HG02981 (cell line): Measurements from ENCODE around the gene ARHGAP4.

Source experiments
- ATAC-seq: cut with Tn5 transposase; IDR thresholded peaks from one replicate; pipeline ENCODE4 v1.9.1; 2021; ENCODE audit warnings: mild to moderate bottlenecking, moderate library complexity; ENCODE audit not compliant: unreplicated experiment

Gene ARHGAP4

DNA sequence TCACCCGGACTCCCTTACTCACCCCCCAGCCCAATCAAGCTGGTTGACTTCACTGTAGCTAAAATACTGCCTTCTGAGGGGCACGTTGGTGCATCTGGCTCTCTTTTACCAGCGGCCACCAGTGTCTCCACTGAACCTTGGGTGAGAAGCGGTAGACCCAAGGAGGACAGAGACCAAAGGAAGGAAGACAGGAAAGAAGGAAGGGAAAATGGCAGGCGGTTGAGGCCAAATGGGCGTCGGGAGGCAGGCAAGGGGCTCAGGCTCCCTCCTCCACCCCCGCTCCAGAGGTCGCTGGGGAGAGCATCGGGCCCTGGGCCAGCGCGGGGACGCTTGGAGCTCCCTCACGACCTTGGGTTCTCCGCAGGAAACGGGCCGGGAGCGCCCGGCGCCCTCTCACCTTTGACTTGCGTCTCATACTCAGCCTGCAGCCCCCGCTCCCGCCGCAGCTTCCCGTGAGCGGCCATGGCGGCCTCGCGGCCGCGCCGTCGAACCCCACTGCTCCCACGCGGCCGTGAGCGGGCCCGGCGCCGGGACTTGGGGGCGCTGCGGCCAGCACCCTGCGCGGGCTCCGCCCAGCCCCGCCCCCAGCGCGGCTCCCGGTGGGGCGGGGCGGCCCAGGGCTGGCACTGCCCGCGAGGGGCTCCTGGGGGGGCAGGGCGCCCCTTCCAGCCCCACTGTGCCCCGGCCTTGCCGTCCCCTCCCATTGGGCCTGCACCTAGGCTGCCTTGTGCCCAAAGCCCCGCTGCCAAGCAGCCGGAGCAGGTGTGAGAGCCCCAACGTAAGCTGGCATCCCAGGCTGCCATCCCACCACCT is at the start of gene ARHGAP4:
ARHGAP4 (minus strand) TSS at position 526 of the 813 bp plus-strand sequence; CDS start at position 464, 62 bp downstream.
- ATAC-seq, result no peak

DNA sequence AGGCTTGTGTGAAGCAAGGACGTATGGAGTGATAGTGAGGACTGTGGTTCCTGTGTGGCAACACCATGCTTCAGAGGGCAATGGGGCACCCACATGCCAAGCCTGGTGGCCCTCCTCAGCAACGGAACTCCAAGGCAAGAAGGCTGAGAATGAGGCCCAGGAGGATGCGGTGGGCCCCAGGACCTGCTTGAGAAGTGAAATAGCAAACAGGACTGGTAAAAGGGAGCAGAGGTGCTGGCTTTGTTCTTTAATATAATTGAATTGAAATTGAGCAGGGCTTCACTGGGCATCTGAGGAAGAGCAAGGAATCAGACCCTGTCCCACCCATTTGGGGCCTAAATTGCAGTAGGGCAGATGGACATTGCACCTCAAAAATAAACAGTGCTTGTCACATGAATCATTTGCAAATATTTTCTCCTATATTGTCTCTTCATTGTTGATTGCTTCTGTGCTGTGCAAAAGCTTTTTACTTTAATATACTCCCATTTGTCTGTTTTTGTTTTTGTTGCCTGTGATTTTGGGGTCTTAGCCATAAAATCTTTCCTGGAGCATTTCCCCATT is 48.7 kb upstream of the ARHGAP4 start:
- ATAC-seq, result no peak

DNA sequence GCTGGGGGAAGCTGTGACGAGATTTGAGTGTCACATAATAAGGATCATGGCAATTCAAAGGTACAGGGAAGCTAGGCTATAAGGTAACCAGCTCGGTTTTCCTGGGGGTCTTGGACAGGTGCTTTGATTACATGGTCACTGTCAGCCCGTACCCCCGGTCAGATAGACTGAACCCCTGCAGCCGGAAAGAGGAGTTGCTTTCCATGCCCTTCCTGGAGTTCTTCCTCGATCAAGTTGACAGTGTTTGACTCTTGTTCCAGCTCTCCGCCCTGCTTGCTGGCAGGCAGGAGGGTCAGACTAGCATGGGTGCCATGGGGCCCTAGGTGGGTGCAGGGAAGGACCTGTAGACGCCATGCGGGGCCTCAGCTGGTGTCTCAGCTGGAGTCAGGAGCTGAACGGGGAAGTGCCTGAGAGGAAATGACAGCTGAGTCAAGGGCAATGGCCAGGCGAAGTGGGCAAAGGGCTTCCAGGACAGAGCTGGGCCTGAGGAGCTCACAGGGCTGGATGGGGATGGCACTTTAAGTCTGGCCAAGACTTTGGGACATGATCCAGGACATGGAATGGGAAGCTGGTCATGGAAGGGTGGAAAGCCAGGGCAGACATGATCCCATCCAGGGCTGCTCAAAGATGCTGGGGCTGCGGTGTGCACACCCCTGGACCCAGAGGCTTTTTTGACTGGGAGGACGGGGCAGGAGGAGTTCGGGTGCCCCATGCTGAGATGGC is 48.1 kb upstream of the ARHGAP4 start:
- ATAC-seq, result no peak

DNA sequence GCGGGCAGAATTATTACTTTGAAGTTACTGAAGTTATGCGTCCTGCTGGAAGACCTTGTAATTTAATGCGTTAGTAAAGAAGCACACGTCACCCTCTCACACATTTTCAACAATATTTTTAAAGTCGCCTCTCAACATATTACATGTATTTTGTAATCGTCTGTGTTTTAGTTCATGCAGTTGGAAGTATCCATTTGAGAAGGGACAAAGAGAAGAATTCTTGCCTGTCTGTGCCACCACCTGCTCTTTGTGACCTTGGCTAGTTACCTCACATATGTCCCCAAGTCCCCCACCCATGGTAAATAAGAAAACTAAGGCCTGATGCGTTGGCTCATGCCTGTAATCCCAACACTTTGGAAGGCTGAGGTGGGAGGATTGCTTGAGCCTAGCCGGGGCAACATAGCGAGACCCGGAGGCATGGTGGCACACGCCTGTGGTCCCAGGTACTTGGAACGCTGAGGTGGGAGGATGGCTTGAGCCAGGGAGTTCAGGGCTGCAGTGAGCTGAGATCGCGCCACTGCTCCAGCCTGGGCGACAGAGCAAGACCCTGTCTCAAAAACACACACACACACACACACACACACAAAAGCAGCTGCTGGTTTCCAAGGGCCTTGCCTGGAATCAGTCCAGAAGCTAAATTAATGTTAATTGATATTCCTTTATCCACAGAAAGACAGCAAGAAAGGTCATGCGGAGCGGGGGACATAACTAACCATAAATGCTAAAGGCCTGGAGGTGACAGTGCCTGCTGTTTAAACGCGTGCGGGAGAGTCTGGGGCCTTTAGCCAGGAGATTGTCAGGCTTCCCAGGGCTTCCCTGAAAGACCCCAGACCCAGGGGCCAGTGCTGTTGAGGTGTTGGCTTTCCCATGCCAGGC is 47.3 kb upstream of the ARHGAP4 start:
- ATAC-seq, result no peak

DNA sequence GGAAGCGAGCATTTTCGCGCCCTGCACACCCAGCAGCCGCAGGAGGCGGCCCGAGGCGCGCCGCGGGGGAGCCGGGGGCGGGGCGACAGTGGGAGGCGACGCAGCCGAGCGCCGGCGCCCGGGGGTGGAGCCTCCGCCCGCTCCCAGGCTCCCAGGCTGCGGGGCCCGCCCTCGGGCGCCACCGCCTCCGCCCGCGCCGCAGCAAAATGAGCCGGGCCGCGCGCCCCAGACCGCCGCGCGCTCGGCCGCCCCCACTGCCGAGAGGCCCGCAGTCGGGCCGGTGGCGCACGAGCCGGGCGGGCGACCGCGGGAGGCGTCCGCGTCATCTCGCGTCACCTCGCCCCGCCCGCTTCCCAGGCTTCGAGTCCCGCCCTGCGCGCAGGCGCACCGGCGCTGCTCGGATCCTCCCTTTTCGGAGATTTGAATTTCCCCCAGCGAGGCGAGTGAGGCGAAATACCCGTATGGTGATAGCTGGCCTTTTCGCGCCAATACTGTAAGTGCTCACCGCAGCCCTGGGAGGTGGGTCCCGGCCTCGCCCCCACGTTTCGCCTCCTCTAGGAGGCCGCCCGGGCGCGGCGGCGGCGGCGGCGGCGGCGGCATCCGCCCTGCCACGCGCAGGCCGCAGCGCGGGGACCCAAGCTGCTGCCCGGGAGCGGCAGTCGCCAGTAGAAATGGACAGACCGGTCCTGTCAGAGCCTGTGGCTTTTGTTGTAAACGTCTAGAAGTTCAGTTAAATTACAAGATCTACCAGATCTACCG is 46.5 kb upstream of the ARHGAP4 start, which contains the start of gene TMEM187:
TMEM187 (plus strand) TSS at position 387 of the 759 bp plus-strand sequence. CDS start 9,309 bp downstream, outside the sequence.
- ATAC-seq, result peak; percentile 47

DNA sequence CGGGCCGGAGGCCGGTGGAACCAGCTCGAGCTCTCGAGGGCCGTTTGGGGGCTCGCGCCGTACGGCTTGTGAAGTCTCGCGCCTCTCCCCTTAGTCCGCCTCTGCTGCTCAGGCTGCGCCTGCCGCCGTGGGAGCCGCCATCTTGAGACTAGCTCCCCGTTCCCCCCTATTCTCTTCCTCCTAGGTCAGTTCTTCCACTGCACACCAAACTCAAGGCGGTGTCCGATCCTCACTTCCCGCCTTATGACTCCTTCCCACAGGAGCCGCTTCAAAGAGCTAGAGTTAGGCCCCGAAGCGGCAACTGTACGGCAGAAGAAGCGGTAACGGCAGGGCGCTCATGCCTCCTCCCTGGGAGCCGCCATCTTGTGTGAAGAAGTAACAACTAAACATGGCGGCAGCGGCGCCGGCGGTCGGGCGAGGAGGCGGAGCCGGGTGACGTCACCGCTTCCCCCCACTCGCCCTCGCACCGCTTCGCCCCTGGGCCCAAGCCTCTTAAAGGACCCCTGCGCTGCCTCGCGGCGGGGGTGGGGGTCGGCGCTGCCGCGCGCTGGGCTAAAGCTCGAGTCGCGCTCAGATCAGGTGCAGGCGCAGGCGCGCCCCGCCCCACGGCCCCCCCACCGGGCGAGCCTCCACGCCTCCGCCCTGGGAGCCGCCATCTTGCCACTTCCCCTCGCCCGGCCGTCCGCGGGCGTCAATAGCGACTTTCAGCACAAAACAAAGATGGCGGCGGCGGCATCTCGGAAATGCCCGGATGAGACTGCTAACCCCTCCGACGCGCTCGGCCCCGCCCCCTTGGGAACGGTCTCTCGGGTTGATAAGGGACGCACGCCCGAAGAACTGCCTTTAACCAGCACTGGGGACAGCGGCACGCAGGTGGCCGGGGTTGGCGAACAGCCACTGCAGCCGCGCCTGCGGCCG is 45.6 kb upstream of the ARHGAP4 start, which contains the start of gene HCFC1:
HCFC1 (minus strand) TSS at position 369 of the 918 bp plus-strand sequence. CDS start 978 bp downstream, outside the sequence.
- peak; percentile 37 for ATAC-seq

DNA sequence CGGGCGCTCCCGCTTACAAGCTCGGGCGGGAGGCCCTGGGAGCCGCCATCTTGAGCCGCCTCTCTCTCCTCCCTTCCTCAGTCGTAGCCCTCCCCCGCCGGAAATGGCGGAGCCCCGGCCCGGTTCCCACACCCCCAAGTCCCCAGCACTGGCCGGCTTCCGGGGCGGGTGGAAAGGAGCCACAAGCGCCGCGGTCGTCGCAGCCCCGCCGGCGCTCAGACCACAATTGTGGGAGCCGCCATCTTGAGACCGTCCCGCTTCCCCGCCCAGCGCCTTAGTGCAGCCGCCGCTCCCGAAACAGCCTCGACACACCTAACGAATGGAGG is 45.0 kb upstream of the ARHGAP4 start:
- ATAC-seq, result peak; percentile 29

DNA sequence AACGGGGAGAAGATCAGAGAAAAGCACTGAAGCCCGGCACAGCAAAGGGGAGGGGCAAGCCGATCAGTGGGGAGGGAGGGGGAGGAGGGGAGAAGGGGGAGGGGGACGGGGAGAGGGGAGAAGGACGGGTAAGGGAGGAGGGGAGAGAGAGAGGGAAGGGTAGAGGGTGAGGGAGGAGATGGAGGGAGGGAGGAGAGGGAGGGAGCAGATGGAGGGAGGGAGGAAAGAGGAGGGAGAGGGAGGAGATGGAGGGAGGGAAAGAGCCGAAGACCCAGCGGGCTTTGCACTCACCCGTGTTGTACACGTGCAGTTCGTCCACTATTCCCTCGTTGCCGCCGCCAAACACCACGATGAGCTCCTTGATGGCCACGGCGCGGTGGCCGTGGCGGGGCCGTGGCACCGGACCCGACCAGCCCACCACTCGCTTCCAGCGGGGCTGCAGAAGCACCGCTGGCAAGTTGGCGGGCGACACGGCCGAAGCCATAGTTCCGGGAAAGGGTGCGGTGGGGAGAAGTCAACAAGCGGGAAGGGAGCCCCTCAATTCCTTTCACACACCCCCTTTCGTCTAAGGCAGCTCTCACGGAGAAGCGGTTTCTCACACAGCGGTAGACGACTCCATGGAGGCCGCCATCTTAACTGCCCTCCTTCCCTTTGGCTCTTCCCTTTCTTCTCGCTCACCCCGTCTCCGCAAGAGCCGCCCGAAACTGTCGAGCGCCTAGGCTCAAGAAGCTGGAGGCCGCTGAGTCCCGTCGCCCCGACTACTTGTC is 44.5 kb upstream of the ARHGAP4 start:
- ATAC-seq, result no peak

DNA sequence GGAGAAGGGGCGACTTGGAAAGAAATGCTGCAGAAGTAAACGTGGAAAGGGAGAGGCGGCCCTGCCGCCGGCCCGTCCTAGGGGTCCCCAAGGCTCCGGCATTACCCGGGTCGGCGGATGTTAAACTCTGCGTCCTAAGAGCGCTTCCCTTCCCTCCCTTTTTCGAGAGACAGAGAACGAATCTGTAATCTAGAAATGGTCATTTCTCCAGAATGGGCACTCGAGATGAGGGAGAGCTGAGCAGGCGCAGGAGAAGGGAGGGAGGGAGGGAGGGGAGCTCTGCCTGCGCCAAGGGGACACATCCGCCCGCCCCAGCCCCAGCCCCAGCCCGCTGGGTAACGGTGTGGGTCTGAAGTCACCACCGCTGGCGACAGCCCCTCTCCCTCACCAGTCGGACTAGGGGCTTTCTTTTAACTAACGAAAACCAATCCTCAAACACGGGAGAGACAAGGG is 43.9 kb upstream of the ARHGAP4 start:
- ATAC-seq, result no peak

DNA sequence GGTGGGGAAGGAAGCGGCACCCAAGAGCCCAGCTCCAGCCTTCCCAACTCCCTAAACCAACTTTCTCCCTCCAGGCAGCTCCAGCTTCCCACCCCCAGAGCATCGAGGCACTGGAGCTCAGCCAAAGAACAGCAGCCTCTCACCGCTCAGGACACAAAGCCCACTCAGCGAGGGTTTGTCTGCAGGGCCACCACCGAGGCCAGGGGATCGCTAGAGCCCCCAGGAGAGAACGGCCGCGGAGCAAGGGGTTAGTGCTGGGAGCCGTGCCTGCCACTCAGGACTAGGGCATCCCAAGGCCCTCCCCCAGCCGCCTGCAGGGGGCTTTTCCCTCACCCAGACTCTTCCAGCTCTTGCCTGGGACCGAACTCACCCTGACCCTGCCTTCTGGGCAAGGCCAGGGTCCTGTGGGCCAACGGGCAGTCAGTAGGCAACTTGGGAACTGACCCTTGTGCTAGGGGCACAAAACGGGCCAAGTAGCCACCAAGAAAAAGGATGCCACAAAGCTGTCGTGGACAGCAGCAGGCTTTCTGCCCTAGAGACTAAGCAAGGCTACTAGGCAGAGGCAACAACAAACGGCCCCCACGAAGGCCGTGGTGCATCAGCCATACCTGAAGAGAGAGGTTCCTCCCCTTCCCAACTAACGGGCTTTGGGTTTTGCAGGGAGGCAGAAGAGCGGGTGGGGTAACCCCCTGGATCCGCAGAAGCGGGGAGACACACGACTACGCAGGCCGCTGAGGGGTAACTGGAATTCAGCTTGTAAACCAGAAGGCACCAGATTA is 43.2 kb upstream of the ARHGAP4 start:
- ATAC-seq, result no peak

DNA sequence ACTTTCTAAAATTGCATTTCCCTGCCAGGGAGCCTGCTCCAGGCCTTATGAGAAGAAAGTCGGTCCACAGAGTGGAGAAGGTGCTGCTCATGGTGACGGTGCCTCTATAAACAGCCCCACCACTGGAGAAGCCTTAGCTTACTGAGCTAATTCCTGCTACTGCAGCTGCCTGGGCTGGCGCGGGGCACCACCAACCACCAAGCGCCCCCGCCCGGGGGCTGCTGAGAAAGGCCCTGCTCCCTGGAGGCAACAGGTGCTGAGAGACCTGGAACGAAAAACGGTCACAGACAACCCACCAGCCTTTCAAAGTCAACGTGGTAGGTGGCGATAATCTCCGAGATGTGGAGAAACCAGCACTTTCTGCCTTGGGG is 42.7 kb upstream of the ARHGAP4 start:
- no peak for ATAC-seq

DNA sequence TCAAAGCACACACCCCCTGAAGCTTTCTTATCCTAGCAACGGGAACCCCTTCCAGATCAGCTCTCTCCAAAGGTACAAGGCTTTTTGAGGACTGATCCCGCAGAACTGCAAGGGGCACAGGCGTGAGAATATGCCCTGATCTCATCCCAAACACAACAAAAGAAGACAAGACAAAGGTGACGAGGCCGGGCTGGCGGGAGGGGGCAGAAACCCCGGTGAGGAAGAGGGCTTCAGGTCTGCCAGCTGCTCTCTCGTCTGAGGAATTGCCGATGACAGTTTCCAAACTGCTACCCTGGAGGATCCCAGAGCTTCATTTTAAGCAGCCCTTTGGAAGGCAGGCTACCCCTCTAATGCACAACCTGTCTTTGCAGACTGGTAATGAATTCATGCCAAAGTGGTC is 42.2 kb upstream of the ARHGAP4 start:
- no peak for ATAC-seq

DNA sequence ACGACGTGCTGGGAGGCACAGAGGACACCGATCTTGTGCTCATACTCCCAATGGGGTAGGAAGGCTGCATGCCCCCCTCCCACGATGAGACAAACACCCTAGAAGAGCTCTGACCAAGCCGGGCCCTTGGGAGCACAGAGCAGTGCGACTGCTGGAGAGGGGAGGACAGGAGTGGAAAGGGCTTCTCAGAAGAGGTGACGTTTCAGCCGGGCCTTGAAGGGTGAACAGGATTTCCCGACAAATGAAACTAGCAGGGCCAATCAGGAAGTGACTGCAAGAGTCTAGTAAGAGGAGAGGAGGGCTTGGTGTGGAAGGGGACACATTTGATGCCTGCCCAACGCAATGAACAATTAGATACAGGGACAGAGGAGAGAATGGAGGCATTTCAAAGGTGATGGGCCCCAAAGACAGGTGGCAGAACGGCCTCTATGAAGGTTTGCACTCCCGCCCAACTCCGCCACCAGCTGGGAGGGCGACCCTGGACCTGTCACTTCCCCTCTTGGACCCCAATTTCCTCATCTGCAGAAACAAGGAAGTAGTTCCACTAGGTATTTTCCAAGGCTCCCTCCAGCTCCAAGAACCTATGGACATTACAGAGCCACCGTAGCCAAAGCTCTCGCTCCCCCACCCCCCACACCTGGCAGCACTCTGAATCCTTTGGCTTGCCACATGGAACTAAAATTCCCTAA is 41.6 kb upstream of the ARHGAP4 start:
- no peak for ATAC-seq

DNA sequence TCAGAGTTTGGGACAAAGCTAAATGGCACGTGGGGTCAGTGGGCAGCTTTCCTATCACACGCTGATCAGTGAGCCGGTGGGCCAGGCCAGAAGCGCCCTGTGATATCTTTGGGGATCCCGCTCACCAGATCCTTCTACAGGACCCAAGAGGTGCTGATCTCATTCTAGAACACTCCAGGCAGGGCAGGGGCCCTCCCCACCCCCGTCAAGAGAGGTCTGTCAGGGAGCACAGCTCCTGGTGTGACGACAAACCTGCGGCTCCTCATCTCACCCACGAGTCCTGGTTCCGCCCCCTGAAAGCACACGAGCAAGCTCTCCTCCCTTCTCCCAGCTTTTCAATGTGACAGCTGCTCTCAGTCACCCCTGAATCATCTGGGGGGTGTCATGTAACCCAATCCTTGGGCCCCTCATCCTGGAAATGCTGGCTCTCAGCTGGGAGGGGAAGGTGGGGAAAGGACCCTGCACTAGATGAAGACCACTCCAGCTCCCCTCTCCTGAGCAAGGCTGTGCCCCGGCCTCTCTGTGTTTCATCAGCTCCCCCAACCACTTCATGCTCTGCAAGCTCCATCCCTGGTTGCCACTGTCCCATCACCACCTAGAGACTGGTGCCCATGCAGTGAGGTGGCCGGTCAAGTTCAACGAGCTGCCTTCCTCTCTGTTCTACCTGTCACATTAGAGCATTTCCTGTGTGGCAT is 40.9 kb upstream of the ARHGAP4 start:
- ATAC-seq, result no peak

DNA sequence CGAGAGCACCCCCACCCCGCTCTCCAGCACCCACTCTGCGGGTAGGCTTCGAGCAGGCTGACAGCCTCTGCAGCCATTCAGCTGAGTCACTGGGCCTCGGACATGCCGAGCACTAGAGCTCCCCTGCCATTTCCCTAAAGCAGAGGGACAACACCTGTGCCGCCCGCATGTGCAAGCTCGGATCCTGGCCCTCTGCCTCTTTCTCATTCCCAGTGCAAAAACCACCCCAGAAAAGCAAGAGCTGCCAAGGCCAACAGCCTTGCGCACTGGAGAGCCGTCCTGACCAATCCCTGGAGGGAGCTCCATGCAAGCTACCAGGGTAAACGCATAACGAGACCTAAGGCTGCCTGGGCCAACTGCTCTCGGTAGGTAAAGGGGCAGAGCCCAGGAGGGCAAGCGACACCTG is 40.2 kb upstream of the ARHGAP4 start:
- ATAC-seq, result no peak

DNA sequence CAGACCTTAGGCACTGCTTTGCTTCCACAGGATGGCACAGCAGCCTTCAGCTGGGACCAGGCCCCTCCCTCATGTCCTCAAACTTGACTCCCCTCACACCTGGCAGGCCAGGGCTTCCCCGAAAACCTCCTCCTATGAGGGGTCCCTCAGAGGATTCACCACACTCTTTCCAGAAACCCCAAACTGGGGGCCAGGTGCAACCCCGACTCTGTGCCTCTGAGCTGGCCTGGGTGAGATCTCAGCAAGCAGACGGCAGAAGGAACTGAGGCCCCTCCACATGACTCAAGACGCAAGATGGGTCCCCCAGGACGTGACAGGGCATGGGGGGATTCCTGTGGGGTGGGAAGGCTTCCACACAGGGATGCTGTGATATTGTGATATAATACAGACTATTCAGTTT is 39.3 kb upstream of the ARHGAP4 start:
- no peak for ATAC-seq
